ENCODE results near the gene LEPR.

DNA sequence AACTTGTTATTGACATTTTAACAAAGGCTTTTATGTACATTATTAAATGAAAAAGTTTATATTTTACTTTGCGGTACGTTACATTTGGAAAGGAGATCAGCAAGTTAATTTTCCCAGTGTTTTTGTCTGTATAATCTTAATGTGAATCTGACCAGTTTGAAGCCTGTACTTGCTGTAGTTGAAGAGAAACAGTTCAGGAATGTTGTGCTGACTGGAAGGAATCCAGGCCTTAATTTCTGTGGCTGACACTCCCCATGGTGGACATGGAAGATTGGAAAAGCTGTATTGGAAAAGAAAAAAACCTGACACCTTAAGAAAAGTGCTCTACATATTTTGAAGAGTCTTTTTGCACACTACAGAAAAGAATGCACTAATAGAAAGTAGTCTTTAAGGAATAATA, 15.5 kb downstream of the LEPR start:
- TF ChIP-seq, protein P1, sequence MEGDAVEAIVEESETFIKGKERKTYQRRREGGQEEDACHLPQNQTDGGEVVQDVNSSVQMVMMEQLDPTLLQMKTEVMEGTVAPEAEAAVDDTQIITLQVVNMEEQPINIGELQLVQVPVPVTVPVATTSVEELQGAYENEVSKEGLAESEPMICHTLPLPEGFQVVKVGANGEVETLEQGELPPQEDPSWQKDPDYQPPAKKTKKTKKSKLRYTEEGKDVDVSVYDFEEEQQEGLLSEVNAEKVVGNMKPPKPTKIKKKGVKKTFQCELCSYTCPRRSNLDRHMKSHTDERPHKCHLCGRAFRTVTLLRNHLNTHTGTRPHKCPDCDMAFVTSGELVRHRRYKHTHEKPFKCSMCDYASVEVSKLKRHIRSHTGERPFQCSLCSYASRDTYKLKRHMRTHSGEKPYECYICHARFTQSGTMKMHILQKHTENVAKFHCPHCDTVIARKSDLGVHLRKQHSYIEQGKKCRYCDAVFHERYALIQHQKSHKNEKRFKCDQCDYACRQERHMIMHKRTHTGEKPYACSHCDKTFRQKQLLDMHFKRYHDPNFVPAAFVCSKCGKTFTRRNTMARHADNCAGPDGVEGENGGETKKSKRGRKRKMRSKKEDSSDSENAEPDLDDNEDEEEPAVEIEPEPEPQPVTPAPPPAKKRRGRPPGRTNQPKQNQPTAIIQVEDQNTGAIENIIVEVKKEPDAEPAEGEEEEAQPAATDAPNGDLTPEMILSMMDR (IDR thresholded peaks at IDR 0.05), result no peak
- no peak for TF ChIP-seq POLR2A (IDR thresholded peaks at IDR 0.05)

Measured in body of pancreas (tissue), 4 donors.